HepG2 (cell line): ENCODE results near the gene GPR137. TPM values are rescaled to one million over a fixed set of nuclear protein-coding genes. Genes with fewer than 3 reads are reported as not detected.

Experiments
- HNF1B ChIP-seq: sonication (generic); formaldehyde crosslinking; IDR thresholded peaks from 2 replicates; pipeline ENCODE4 v1.5.1; 2020; ENCODE audit warnings: mild to moderate bottlenecking, moderate library complexity, missing genetic modification reagents
- HNRNPK ChIP-seq: fragments of 200-400 bp; formaldehyde crosslinking; IDR thresholded peaks from 2 replicates; pipeline ENCODE4 v1.6.1; 2018; ENCODE audit warnings: low read length, low read depth, moderate library complexity, mild to moderate bottlenecking; ENCODE audit not compliant: poor library complexity, severe bottlenecking
- IKZF1 ChIP-seq: fragments of 450-650 bp; IDR thresholded peaks from 2 replicates; pipeline ENCODE4 v1.7.1; 2016
- KDM6A ChIP-seq: IDR thresholded peaks from 2 replicates; pipeline ENCODE4 v1.6.1; 2016; ENCODE audit warnings: low read depth
- MAFK ChIP-seq, 2 experiments: IDR thresholded peaks in 1 of 2; conservative IDR thresholded peaks in 1 of 2; 2 replicates each; pipeline ENCODE4 v1.6.1; 2011; ENCODE audit warnings: improper control_type of control experiment in 2 of 2, low read length in 2 of 2
- MED8 ChIP-seq: sonication (generic); formaldehyde crosslinking; IDR thresholded peaks from 2 replicates; pipeline ENCODE4 v1.8.1; 2023; ENCODE audit warnings: mild to moderate bottlenecking, missing genetic modification reagents; ENCODE audit not compliant: insufficient replicate concordance
- MTA3 ChIP-seq: sonication (generic); formaldehyde crosslinking; IDR thresholded peaks from 2 replicates; pipeline ENCODE4 v1.4.0; 2020; ENCODE audit warnings: missing genetic modification reagents
- MXD3 ChIP-seq: IDR thresholded peaks from 2 replicates; pipeline ENCODE4 v1.6.1; 2016; ENCODE audit warnings: mild to moderate bottlenecking, missing biosample characterization, missing genetic modification reagents
- NBN ChIP-seq: fragments of 450-650 bp; conservative IDR thresholded peaks from 2 replicates; pipeline ENCODE4 v1.6.1; 2017
- NFRKB ChIP-seq: fragments of 450-650 bp; IDR thresholded peaks from 2 replicates; pipeline ENCODE4 v1.6.1; 2017
- NFYB ChIP-seq: sonication (generic); formaldehyde crosslinking; IDR thresholded peaks from 2 replicates; pipeline ENCODE4 v1.4.0; 2020; ENCODE audit warnings: missing genetic modification reagents
- ONECUT2 ChIP-seq: sonication (generic); formaldehyde crosslinking; IDR thresholded peaks from 2 replicates; pipeline ENCODE4 v1.4.0; 2020; ENCODE audit warnings: missing genetic modification reagents
- SETDB1 ChIP-seq: sonication (generic); formaldehyde crosslinking; IDR thresholded peaks from 2 replicates; pipeline ENCODE4 v1.5.1; 2020; ENCODE audit warnings: missing genetic modification reagents, mild to moderate bottlenecking, borderline replicate concordance
- SOX6 ChIP-seq, 2 experiments: fragments of 450-650 bp in 1 of 2; sonication (generic) in 1 of 2; formaldehyde crosslinking in 1 of 2; IDR thresholded peaks; 2 replicates each; pipeline versions ENCODE4 v1.4.0 to v1.6.1; 2017 to 2020; ENCODE audit warnings: antibody characterized with exemption in 1 of 2, mild to moderate bottlenecking in 1 of 2, missing genetic modification reagents in 1 of 2
- TBX2 ChIP-seq: sonication (generic); formaldehyde crosslinking; IDR thresholded peaks from 2 replicates; pipeline ENCODE4 v1.5.0; 2020; ENCODE audit warnings: missing genetic modification reagents, mild to moderate bottlenecking, borderline replicate concordance
- THRA ChIP-seq: sonication (generic); formaldehyde crosslinking; IDR thresholded peaks from 2 replicates; pipeline ENCODE4 v1.4.0; 2020; ENCODE audit warnings: missing genetic modification reagents, borderline replicate concordance
- ZKSCAN1 ChIP-seq: fragments of 150-350 bp; IDR thresholded peaks from 2 replicates; pipeline ENCODE4 v1.6.1; 2014; ENCODE audit warnings: low read length
- ZNF124 ChIP-seq: sonication (generic); formaldehyde crosslinking; IDR thresholded peaks from 2 replicates; pipeline ENCODE4 v1.4.0; 2020; ENCODE audit warnings: missing genetic modification reagents
- ZNF335 ChIP-seq: sonication (generic); formaldehyde crosslinking; IDR thresholded peaks from 2 replicates; pipeline ENCODE4 v1.4.0; 2020; ENCODE audit warnings: missing genetic modification reagents
- ZNF430 ChIP-seq: sonication (generic); formaldehyde crosslinking; IDR thresholded peaks from 2 replicates; pipeline ENCODE4 v1.9.0; 2021; ENCODE audit warnings: mild to moderate bottlenecking, missing genetic modification reagents
- ZNF451 ChIP-seq: sonication (generic); formaldehyde crosslinking; IDR thresholded peaks from 2 replicates; pipeline ENCODE4 v1.5.0; 2020; ENCODE audit warnings: mild to moderate bottlenecking, missing genetic modification reagents
- ZNF616 ChIP-seq: sonication (generic); formaldehyde crosslinking; IDR thresholded peaks from 2 replicates; pipeline ENCODE4 v1.5.0; 2020; ENCODE audit warnings: low read depth, mild to moderate bottlenecking, missing genetic modification reagents
- ZNF619 ChIP-seq: sonication (generic); formaldehyde crosslinking; IDR thresholded peaks from 2 replicates; pipeline ENCODE4 v1.4.0; 2020; ENCODE audit warnings: mild to moderate bottlenecking, missing genetic modification reagents
- ZNF652 ChIP-seq: IDR thresholded peaks from 2 replicates; pipeline ENCODE4 v1.6.1; 2016; ENCODE audit warnings: low read depth, borderline replicate concordance
- ZNF788 ChIP-seq: sonication (generic); formaldehyde crosslinking; IDR thresholded peaks from 2 replicates; pipeline ENCODE4 v1.5.0; 2020; ENCODE audit warnings: mild to moderate bottlenecking, missing genetic modification reagents, borderline replicate concordance
- polyA plus RNA-seq, 8 experiments: library from polyadenylated mRNA; depleted of rRNA in 3 of 8; stranded (reverse) in 7 of 8; unstranded in 1 of 8; fragments of >200 nt; fragmentation: Illumina TruSeq in 4 of 8; extraction: Trizol in 4 of 8; gene quantifications; 2 replicates each; pipeline versions ENCODE4 v1.2.1 to v1.2.3, GENCODE V29; 2011 to 2016; ENCODE audit warnings: low read depth in 4 of 8, missing spikeins in 1 of 8, mixed read lengths in 1 of 8; ENCODE audit not compliant: insufficient read depth in 1 of 8
- total RNA-seq, 5 experiments: library from RNA; depleted of rRNA; stranded (reverse); fragments of >200 nt; fragmentation: Illumina TruSeq; extraction: Trizol; gene quantifications; 2 replicates each; pipeline ENCODE4 v1.2.3, GENCODE V29; 2016; ENCODE audit warnings: low read depth in 1 of 5

GPR137 gene
- total and polyA plus RNA-seq, 2 of the 13 experiments (the other 11 are each of a cell fraction or from before 2014, with no cell fraction given) = 8.5 to 13.2 TPM

GRCh38 chr11:64331569-64332371, 46.1 kb downstream of the GPR137 start (continued):
- TF ChIP-seq NFRKB (no peak), MED8 (CRISPR knock-in tag) (no peak), HNF1B (CRISPR knock-in tag) (peak; percentile 50; the same call in 1 of the 2 replicates), ZNF451 (CRISPR knock-in tag) (no peak), KDM6A (no peak), ZNF124 (CRISPR knock-in tag) (no peak), IKZF1 (0 out of 2 replicates have a peak, but pooled peaks have one; percentile 47), ZNF652 (CRISPR knock-in tag) (peak; percentile 53; the same call in 1 of the 2 replicates), THRA (CRISPR knock-in tag) (0 out of 2 replicates have a peak, but pooled peaks have one; percentile 33), MTA3 (CRISPR knock-in tag) (no peak), ZKSCAN1 (no peak), MXD3 (CRISPR knock-in tag) (peak; percentile 58; the same call in 1 of the 2 replicates), SOX6 (IDR thresholded peaks at IDR 0.05) (no peak), SOX6 (CRISPR knock-in tag; IDR thresholded peaks at IDR 0.05) (0 out of 2 replicates have a peak, but pooled peaks have one; percentile 4), ZNF616 (CRISPR knock-in tag) (no peak), NFYB (no peak), ZNF335 (CRISPR knock-in tag) (0 out of 2 replicates have a peak, but pooled peaks have one; percentile 38), NBN (0 out of 2 replicates have a peak, but pooled peaks have one; percentile 29), ZNF788 (peak; percentile 41; the same call in 1 of the 2 replicates), ZNF430 (CRISPR knock-in tag) (no peak), TBX2 (CRISPR knock-in tag) (no peak; the same call in none of the 2 replicates), MAFK (conservative IDR thresholded peaks at IDR 0.05 in 1 of 2, IDR thresholded peaks at IDR 0.05 in 1 of 2; ENCODE audit: low read length in 2 of 2) (0 out of 4 replicates have a peak, but pooled peaks of 1 of the 2 experiments have one; percentile 14), ONECUT2 (CRISPR knock-in tag) (no peak), SETDB1 (no peak), ZNF619 (CRISPR knock-in tag) (0 out of 2 replicates have a peak, but pooled peaks have one; percentile 71), HNRNPK (no peak)
